NCI-H748 (cell line): ENCODE results near the gene CHD5.

Source experiments
- DNase-seq: peaks from one replicate; lab custom pipeline; 2025; ENCODE audit not compliant: unreplicated experiment; lab: John Stamatoyannopoulos, UW

The CHD5 gene

GRCh38 chr1:6174621-6175410 is 5.3 kb downstream of the CHD5 start:
- no peak for DNase-seq

GRCh38 chr1:6172549-6172948 is 7.6 kb downstream of the CHD5 start:
- DNase-seq = no peak

GRCh38 chr1:6171548-6172124 is 8.5 kb downstream of the CHD5 start:
- peak; percentile 0 for DNase-seq

- DNase-seq = no peak
Observed at GRCh38 chr1:6170742-6171201, 9.3 kb downstream of the CHD5 start.

- DNase-seq = no peak
Observed at GRCh38 chr1:6170116-6170741, 9.9 kb downstream of the CHD5 start.

- DNase-seq = no peak
Observed at GRCh38 chr1:6168947-6169586, 11.1 kb downstream of the CHD5 start.

GRCh38 chr1:6167391-6168303 is 12.5 kb downstream of the CHD5 start:
- DNase-seq = no peak

- no peak for DNase-seq
Observed at GRCh38 chr1:6166655-6167390, 13.3 kb downstream of the CHD5 start.

GRCh38 chr1:6166221-6166620 is 13.9 kb downstream of the CHD5 start:
- DNase-seq = no peak

- no peak for DNase-seq
Observed at GRCh38 chr1:6165441-6165985, 14.6 kb downstream of the CHD5 start.

- DNase-seq = no peak
Observed at GRCh38 chr1:6165027-6165426, 15.1 kb downstream of the CHD5 start.

- no peak for DNase-seq
Observed at GRCh38 chr1:6163973-6164617, 16.0 kb downstream of the CHD5 start.

GRCh38 chr1:6163191-6163972 is 16.7 kb downstream of the CHD5 start:
- no peak for DNase-seq

- no peak for DNase-seq
Observed at GRCh38 chr1:6162773-6163172, 17.3 kb downstream of the CHD5 start.

- DNase-seq = no peak
Observed at GRCh38 chr1:6162341-6162740, 17.8 kb downstream of the CHD5 start.

GRCh38 chr1:6158181-6158580 is 21.9 kb downstream of the CHD5 start:
- no peak for DNase-seq

GRCh38 chr1:6157528-6158174 is 22.5 kb downstream of the CHD5 start:
- DNase-seq = peak; percentile 79

GRCh38 chr1:6157132-6157527 is 23.0 kb downstream of the CHD5 start:
- DNase-seq = no peak
